ENCODE data around the gene MOSMO.
A peak's percentile ranks its signal among the peaks of the same experiment; 100 is the strongest.

The MOSMO gene

GRCh38 chr16:22050963-22051362 is 43.1 kb downstream of the MOSMO start:
- no peak for ATAC-seq
- DNase-seq: no peak

- ATAC-seq: no peak
- no peak for DNase-seq
Measured at GRCh38 chr16:22052980-22053379, 45.1 kb downstream of the MOSMO start.

- peak; percentile 40 for ATAC-seq
- no peak for DNase-seq
Measured at GRCh38 chr16:22053921-22054341, 46.0 kb downstream of the MOSMO start.

- DNase-seq (no peak), ATAC-seq (peak; percentile 79)
Measured at GRCh38 chr16:22054847-22055590, 47.1 kb downstream of the MOSMO start.

- no peak for DNase-seq
- no peak for ATAC-seq
Measured at GRCh38 chr16:22055881-22056280, 48.0 kb downstream of the MOSMO start.

GRCh38 chr16:22063888-22064467 is 56.1 kb downstream of the MOSMO start:
- ATAC-seq (no peak), DNase-seq (no peak)

- DNase-seq (no peak), ATAC-seq (no peak)
Measured at GRCh38 chr16:22065252-22065651, 57.3 kb downstream of the MOSMO start.

- DNase-seq (no peak), ATAC-seq (no peak)
Measured at GRCh38 chr16:22070361-22071330, 62.7 kb downstream of the MOSMO start.

GRCh38 chr16:22071331-22071910 is 63.5 kb downstream of the MOSMO start:
- ATAC-seq: no peak
- DNase-seq: no peak

GRCh38 chr16:22073350-22073749 is 65.4 kb downstream of the MOSMO start:
- DNase-seq (no peak), ATAC-seq (no peak)

GRCh38 chr16:22075043-22075757 is 67.3 kb downstream of the MOSMO start:
- no peak for ATAC-seq
- DNase-seq: no peak

GRCh38 chr16:22075776-22076175 is 67.9 kb downstream of the MOSMO start:
- ATAC-seq (no peak), DNase-seq (no peak)

- ATAC-seq: peak; percentile 49
- peak; percentile 78 for DNase-seq
Measured at GRCh38 chr16:22077700-22078313, 69.9 kb downstream of the MOSMO start.

GRCh38 chr16:22078656-22079055 is 70.7 kb downstream of the MOSMO start:
- DNase-seq: no peak
- no peak for ATAC-seq

GRCh38 chr16:22081050-22081449 is 73.1 kb downstream of the MOSMO start:
- ATAC-seq: peak; percentile 72
- DNase-seq: no peak

- no peak for ATAC-seq
- no peak for DNase-seq
Measured at GRCh38 chr16:22086440-22086839, 78.5 kb downstream of the MOSMO start.

- ATAC-seq (no peak), DNase-seq (no peak)
Measured at GRCh38 chr16:22088642-22089041, 80.7 kb downstream of the MOSMO start.

- ATAC-seq: no peak
- DNase-seq: no peak
Measured at GRCh38 chr16:22089910-22090309, 82.0 kb downstream of the MOSMO start.

GRCh38 chr16:22091721-22092120 is 83.8 kb downstream of the MOSMO start:
- DNase-seq (no peak), ATAC-seq (no peak)

GRCh38 chr16:22092143-22092933 is 84.4 kb downstream of the MOSMO start, which contains the start of gene VWA3A:
TSS of gene VWA3A (plus strand) at chr16:22092541. CDS start at chr16:22092638, 97 bp downstream.
- ATAC-seq (no peak), DNase-seq (no peak)

Data from stimulated activated naive CD8-positive, alpha-beta T cell treated with anti-CD3 and anti-CD28 coated beads, Interleukin-15, Interleukin-2, amounts not matched to agents 100 U/mL and 50 U/mL, for 24 hours (primary cell).